WERI-Rb-1 (cell line): Measurements from ENCODE around the gene ARHGAP26.

Experiments used
- DNase-seq: peaks from one replicate; pipeline ENCODE4 v3.0.0-alpha.2; 2020
- H3K27ac ChIP-seq: fragments of 250-450 bp; sonication (Bioruptor Pico); 2 replicates; pipeline ENCODE4 v1.5.1; 2020; ENCODE audit warnings: mild to moderate bottlenecking, moderate library complexity
- H3K27me3 ChIP-seq: fragments of 250-450 bp; sonication (Bioruptor Pico); 2 replicates; pipeline ENCODE4 v1.5.1; 2021; ENCODE audit warnings: mild to moderate bottlenecking, low read depth, moderate library complexity; ENCODE audit not compliant: insufficient read depth, severe bottlenecking
- H3K36me3 ChIP-seq: fragments of 250-450 bp; sonication (Bioruptor Pico); 2 replicates; pipeline ENCODE4 v1.5.1; 2020; ENCODE audit warnings: mild to moderate bottlenecking, moderate library complexity
- H3K4me3 ChIP-seq: 2 replicates; pipeline ENCODE4 v1.5.1; 2011; ENCODE audit warnings: low read depth, mild to moderate bottlenecking, control low read depth, low read length
- H3K9me3 ChIP-seq: fragments of 250-450 bp; sonication (Bioruptor Pico); 2 replicates; pipeline ENCODE4 v1.5.1; 2021; ENCODE audit warnings: mild to moderate bottlenecking, moderate library complexity; ENCODE audit not compliant: severe bottlenecking
- CTCF ChIP-seq: IDR thresholded peaks from 2 replicates; pipeline ENCODE4 v1.5.1; 2011; ENCODE audit warnings: low read depth, mild to moderate bottlenecking, control low read depth, inconsistent platforms, low read length

Gene ARHGAP26

GRCh38 chr5:143258559-143259253 lies 488.5 kb downstream of the ARHGAP26 start:
- Histone ChIP-seq H3K27ac (no peak overlapping the region), H3K36me3 (no peaks in the 10 kb centered on the region), H3K9me3 (no peaks in the 10 kb centered on the region), H3K27me3 (no peaks in the 10 kb centered on the region), H3K4me3 (no peak overlapping the region)
- TF ChIP-seq CTCF: no peak
- no peak for DNase-seq

- no peak for DNase-seq
- H3K9me3 ChIP-seq: no peaks in the 10 kb centered on the region
- no peak overlapping the region for H3K27ac ChIP-seq
- no peak for TF ChIP-seq CTCF
- H3K36me3 ChIP-seq: no peaks in the 10 kb centered on the region
- H3K27me3 ChIP-seq: no peaks in the 10 kb centered on the region
- H3K4me3 ChIP-seq: no peak overlapping the region
Measured at GRCh38 chr5:143259254-143259605, 489.1 kb downstream of the ARHGAP26 start.

- no peak for TF ChIP-seq CTCF
- Histone ChIP-seq H3K27me3 (no peaks in the 10 kb centered on the region), H3K27ac (no peak overlapping the region), H3K9me3 (no peaks in the 10 kb centered on the region), H3K36me3 (no peaks in the 10 kb centered on the region), H3K4me3 (no peak overlapping the region)
- no peak for DNase-seq
Measured at GRCh38 chr5:143261748-143262392, 491.7 kb downstream of the ARHGAP26 start.

- Histone ChIP-seq H3K27me3 (no peaks in the 10 kb centered on the region), H3K27ac (no peak overlapping the region), H3K4me3 (no peak overlapping the region), H3K36me3 (no peaks in the 10 kb centered on the region), H3K9me3 (no peaks in the 10 kb centered on the region)
- DNase-seq: no peak
- no peak for TF ChIP-seq CTCF
Measured at GRCh38 chr5:143262393-143263174, 492.4 kb downstream of the ARHGAP26 start.

GRCh38 chr5:143263272-143263810 lies 493.2 kb downstream of the ARHGAP26 start:
- no peaks in the 10 kb centered on the region for H3K36me3 ChIP-seq
- no peaks in the 10 kb centered on the region for H3K9me3 ChIP-seq
- no peak overlapping the region for H3K27ac ChIP-seq
- TF ChIP-seq CTCF: no peak
- H3K4me3 ChIP-seq: no peak overlapping the region
- no peak for DNase-seq
- no peaks in the 10 kb centered on the region for H3K27me3 ChIP-seq
